ENCODE measurements around the gene FZR1.
"Not testable (repeated sequence)": the region's sequence is repeated elsewhere in the genome, so short reads cannot be mapped to it uniquely, and the experiment has no call there.

Gene FZR1

GRCh38 chr19:3503036-3503572, 3.0 kb upstream of the FZR1 start:
- TF ChIP-seq CTCF (IDR thresholded peaks at IDR 0.05; ENCODE audit: control insufficient read depth, insufficient read depth, low read depth, low read length, missing control alignments), result no peak
- H3K4me3 ChIP-seq (ENCODE audit: control insufficient read depth, low read depth, low read length), result no peak overlapping the region
- no peak for DNase-seq (ENCODE audit: low read depth)

DNA sequence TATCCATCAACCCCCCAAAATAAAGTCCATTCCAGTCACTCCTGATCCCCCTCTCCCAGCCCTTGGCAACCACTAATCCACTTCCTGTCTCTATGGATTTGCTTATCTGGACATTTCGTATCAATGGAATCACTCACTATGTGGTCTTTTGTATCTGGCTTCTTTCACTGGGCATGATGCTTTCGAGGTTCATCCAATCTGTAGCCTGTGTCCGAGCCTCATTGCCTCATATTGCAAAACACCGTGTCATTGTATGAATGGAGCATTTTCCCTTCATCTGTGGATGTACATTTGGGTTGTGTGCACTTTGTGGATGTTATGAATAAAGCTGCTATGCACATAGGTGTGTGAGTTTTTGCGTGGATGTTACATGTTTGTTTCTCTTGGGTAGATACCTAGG, 1.4 kb upstream of the FZR1 start:
- no peak for TF ChIP-seq CTCF (IDR thresholded peaks at IDR 0.05; ENCODE audit: control insufficient read depth, insufficient read depth, low read depth, low read length, missing control alignments)
- DNase-seq (ENCODE audit: low read depth), result no peak
- no peak overlapping the region for H3K4me3 ChIP-seq (ENCODE audit: control insufficient read depth, low read depth, low read length)

DNA sequence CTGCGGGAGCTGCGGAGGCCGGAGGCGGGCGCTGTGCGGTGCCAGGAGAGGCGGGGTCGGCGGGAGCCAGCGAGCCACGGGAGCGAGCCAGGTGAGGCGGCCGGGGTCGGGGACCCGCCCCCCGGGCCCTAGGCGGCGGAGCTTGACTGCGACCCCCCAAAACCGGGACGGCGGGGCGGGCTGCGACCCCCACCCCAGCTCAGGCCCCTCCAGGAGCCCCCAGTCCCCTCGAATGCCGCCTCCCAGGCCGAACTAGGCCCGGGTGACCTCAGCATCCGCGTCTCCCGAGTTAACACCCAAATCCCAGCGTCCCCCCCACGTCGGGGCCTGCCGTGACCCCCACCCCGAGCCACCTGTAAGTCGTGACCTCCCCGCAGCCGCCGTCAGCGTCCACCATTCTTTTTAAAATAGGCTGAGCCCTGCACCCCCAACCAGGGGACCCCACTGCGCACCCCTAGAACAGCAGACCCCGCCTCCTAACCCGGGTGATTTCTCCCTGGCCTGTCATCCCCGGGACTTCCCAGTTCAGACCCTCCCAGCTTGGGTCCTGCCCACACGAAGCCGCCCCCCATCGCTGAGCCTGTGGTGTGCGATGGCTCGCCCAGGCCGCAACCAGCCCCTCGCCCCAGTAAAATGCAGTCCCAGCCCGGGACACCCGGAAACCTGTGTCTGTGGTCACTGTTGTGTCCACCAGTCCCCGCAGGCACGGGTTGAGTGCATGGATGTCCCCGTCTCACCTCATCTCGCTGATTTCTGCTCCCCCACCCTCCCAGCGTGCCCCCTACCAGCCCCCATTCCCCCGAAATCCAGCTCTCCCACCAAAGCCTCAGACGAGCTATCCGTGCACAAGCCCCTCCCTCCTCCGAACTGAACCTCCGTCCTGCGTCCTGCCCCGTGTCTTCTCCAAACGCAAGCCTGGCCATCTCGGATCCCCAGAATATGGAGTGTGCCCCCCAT, 551 bp downstream of the FZR1 start:
- TF ChIP-seq CTCF (IDR thresholded peaks at IDR 0.05; ENCODE audit: control insufficient read depth, insufficient read depth, low read depth, low read length, missing control alignments), result no peak
- H3K4me3 ChIP-seq (ENCODE audit: control insufficient read depth, low read depth, low read length), result peak overlapping the region; percentile 83
- no peak for DNase-seq (ENCODE audit: low read depth)

DNA sequence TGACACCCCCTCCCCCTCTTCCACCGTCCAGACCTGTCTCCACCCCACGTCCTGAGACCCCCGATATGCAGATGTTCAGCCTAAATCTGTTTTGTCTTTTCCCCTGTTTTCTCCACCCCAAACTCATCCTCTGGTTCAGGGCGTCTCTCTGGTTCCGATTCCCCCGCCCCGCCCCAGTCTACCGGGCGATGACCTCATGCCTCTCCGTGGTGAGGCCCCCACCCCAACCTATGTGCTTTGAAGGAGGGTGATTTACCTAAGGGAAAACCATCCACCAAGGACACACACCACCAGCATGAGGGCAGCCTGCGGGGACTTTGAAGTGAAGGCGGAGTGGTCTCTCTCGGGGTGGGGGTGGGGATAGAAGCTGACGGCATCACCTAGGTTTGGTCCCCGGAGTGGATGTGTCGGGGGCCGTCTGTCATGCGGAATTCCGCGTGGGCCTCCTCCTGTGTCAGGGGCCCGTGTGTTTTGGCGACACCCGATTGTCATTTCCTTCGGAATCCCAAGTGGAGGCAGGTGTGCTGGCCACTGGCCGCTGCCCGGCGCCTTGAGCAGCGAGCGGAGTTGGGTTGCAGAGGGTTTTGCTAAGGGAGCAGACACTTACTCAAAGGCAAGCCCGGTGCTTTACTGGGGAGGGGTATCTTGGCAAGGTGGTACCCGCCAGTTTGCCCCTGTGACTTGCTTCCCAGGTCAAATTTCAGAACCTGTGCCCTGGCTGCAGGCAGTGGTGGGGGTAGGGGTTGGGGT, 1.4 kb downstream of the FZR1 start:
- no peak for DNase-seq (ENCODE audit: low read depth)
- H3K4me3 ChIP-seq (ENCODE audit: control insufficient read depth, low read depth, low read length), result peak overlapping the region; percentile 83
- no peak for TF ChIP-seq CTCF (IDR thresholded peaks at IDR 0.05; ENCODE audit: control insufficient read depth, insufficient read depth, low read depth, low read length, missing control alignments)

DNA sequence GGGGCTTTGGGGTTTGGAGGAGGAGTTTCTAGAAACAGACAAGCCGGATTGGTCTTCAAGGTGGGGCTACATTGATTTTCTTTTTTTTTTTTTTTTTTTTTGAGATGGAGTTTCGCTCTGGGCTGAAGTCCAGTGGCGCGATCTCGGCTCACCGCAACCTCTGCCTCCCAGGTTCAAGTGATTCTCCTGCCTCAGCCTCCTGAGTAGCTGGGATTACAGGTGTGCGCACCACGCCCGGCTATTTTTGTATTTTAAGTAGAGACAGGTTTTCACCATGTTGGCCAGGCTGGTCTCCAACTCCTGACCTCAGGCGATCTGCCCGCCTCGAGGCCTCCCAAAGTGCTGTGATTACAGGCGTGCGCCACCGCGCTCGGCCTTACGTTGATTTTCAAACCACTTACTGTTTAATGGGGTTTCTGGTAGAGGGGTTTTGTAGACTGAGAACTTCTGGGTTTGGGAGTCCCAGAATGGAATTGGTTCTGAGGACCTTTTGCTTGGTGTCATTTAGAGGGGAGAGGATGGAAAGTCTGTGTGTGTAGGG, 2.1 kb downstream of the FZR1 start:
- not testable (repeated sequence) for H3K4me3 ChIP-seq (ENCODE audit: control insufficient read depth, low read depth, low read length); DNase-seq (ENCODE audit: low read depth)

DNA sequence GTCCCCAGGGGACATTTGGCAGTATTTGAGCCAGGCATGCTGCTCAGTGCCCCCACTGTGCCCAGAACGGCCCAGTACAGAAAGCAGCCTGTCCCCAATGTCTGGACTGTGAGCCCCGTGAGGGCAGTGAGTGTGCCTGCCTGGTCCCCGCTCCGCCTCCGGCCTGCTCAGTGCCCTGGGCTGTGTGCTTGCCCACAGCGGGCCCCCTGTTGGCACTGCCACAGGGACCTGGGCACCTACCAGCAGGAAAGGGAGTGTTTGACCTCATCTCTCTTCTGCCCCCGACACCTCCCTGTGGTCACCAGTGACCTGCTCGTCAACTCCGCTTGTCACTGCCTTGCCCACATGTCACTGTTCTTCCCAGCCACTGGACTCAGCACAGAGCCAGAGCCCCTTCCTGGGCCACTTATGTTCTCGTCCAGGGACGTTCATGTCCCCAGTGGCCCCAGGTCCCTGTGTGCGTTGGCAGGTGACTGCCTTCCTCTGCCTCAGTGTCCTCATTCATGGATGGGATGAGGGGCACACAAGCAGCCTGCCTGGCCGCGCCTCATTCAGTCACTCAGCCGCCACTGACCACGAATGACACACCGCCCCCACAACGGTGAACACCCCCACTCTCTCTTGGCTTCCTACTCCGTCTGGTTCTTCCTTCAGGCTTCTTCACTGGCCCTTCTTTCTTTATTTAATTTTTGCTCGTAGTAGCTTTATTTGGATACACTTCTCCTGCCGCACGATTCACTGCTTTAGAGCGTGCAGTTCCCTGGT, 2.8 kb downstream of the FZR1 start:
- no peak for TF ChIP-seq CTCF (IDR thresholded peaks at IDR 0.05; ENCODE audit: control insufficient read depth, insufficient read depth, low read depth, low read length, missing control alignments)
- no peak for DNase-seq (ENCODE audit: low read depth)
- no peak overlapping the region for H3K4me3 ChIP-seq (ENCODE audit: control insufficient read depth, low read depth, low read length)

Measured in AG09309 (cell line).